Measurements from ENCODE around the gene ARL2.

- TF ChIP-seq CTCF (IDR thresholded peaks at IDR 0.05) (no peak), POLR2A (IDR thresholded peaks at IDR 0.05) (no peak)
Measured at GRCh38 chr11:65003282-65003681, 10.7 kb upstream of the ARL2 start.
